Measurements from ENCODE around the gene SREBF2. TPM values are rescaled to one million over a fixed set of nuclear protein-coding genes. Genes with fewer than 3 reads are reported as not detected.

SREBF2 gene
- total RNA-seq, 1 experiment from 2014 or later, result 150 TPM

DNA sequence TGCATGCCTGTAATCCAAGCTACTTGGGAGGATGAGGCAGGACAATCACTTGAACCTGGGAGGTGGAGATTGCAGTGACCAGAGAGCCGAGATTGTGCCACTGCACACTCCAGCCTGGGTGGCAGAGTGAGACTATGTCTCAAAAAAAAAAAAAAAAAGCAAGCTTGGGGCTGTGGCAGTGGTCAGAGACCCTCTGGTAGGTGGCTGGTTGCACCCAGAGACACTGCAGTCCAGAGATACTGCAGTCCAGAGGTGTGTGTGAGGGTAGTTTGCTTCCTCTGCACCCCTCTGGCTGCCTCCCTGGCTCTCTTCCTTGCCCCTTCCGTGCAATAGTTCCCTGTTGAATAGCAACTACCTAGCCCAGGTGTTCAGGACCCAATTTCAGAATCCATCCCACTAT is 34.2 kb upstream of the SREBF2 start:
- no TSS peak for BruUV-seq (replicated peaks)
- Histone ChIP-seq H3K4me3 (ENCODE audit: low read depth, low read length) (no peak overlapping the region), H3K9me3 (no peaks in the 10 kb centered on the region), H3K27me3 (replicated peaks; ENCODE audit: control insufficient read depth, insufficient read depth, low read length) (no peaks in the 10 kb centered on the region), H3K4me1 (peaks cover 6% of the 10 kb centered on the region; the same call in 1 of the 2 replicates), H3K36me3 (ENCODE audit: control insufficient read depth, insufficient read depth, low read length) (no peaks in the 10 kb centered on the region)
- TF ChIP-seq, protein P1, sequence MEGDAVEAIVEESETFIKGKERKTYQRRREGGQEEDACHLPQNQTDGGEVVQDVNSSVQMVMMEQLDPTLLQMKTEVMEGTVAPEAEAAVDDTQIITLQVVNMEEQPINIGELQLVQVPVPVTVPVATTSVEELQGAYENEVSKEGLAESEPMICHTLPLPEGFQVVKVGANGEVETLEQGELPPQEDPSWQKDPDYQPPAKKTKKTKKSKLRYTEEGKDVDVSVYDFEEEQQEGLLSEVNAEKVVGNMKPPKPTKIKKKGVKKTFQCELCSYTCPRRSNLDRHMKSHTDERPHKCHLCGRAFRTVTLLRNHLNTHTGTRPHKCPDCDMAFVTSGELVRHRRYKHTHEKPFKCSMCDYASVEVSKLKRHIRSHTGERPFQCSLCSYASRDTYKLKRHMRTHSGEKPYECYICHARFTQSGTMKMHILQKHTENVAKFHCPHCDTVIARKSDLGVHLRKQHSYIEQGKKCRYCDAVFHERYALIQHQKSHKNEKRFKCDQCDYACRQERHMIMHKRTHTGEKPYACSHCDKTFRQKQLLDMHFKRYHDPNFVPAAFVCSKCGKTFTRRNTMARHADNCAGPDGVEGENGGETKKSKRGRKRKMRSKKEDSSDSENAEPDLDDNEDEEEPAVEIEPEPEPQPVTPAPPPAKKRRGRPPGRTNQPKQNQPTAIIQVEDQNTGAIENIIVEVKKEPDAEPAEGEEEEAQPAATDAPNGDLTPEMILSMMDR (IDR thresholded peaks at IDR 0.05; ENCODE audit: insufficient read depth in 1 of 2, low read depth in 1 of 2, low read length in 1 of 2, severe bottlenecking in 1 of 2, unreplicated experiment in 1 of 2), result no peak
- ChIA-PET POLR2A (interaction anchor here (0.9 to 1.3 kb wide), 2 partner anchors 46 to 52 kb away, joined by 4 read pairs; no protein-coding TSS in a partner anchor), CTCF (interaction anchor here (3.4 to 4.1 kb wide), 2 partner anchors 52 to 101 kb away, joined by 56 to 71 read pairs; no protein-coding TSS in a partner anchor)
- Mint-ChIP-seq H3K4me1 (ENCODE audit: low read depth, unreplicated experiment) (peaks cover 7% of the 10 kb centered on the region), H3K4me3 (ENCODE audit: unreplicated experiment) (peak overlapping the region; percentile 89), H3K27me3 (ENCODE audit: insufficient read depth, unreplicated experiment) (no peaks in the 10 kb centered on the region), H3K36me3 (ENCODE audit: insufficient read depth, unreplicated experiment) (peaks cover 9% of the 10 kb centered on the region), H3K9me3 (ENCODE audit: unreplicated experiment) (no peaks in the 10 kb centered on the region), H3K27ac (ENCODE audit: unreplicated experiment) (no peak overlapping the region)
- intact Hi-C loops (cut with micrococcal nuclease; ENCODE audit: unreplicated experiment), result no loop called here
- DNase-seq, result no peak

DNA sequence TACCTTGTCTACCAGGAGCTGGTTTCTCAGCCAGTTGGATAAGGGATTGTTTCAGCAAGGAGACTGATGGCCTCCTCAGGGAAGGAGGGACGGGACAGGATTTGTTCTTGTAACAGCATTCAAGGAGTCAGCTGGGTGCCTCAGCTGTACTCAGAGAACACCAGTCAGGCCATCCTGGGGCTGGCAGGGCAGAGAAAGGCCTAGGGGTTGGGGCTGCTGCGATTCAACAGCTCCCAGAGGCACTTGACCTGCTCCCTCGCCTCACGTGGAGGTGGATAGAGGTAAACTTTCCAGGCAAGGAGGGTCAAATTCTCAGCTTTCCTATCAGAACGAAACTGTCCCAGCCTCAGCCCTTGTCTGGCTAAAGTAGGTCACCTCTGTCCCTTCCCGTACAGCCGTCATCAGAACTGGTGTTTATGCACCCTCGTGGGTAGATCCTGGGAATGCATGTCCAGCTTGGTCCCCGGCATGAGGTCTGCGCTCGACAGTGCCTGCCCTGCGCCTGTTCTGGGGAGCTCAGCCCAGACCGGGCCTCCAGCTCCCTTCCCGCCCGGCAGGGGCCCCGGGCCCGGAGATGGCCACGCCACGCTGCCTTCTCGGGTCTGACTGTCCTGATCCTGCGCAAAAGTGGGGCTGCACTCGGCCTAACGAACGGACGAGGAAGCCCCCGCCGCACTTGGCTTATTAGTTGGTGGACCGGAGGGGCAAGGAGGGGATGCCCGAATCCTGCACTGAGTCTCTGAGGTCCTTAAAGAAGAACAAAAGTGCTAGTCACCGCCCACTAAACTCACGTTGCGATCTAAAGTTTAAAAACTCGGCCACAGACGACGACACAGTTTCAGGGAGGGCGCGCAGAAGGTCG is 33.2 kb upstream of the SREBF2 start:
- BruUV-seq (replicated peaks), result TSS peak; percentile 75
- no peaks in the 10 kb centered on the region for H3K36me3 ChIP-seq (ENCODE audit: control insufficient read depth, insufficient read depth, low read length)
- peak overlapping the region; percentile 89 for H3K4me3 Mint-ChIP-seq (ENCODE audit: unreplicated experiment)
- H3K27me3 ChIP-seq (replicated peaks; ENCODE audit: control insufficient read depth, insufficient read depth, low read length), result no peaks in the 10 kb centered on the region
- peak overlapping the region; percentile 82 for H3K4me3 ChIP-seq (ENCODE audit: low read depth, low read length)
- ChIA-PET POLR2A (interaction anchor here (0.6 to 2.3 kb wide), 18 partner anchors 27 to 380 kb away, joined by 3 to 27 read pairs (median 4); partner anchors contain the start of genes ACO2, CENPM, PHF5A and PMM1), CTCF (interaction anchor here (0.6 to 4.1 kb wide), 10 partner anchors 20 to 291 kb away, joined by 3 to 71 read pairs (median 4); partner anchors contain the start of gene CENPM)
- TF ChIP-seq, protein P1 (IDR thresholded peaks at IDR 0.05; ENCODE audit: insufficient read depth in 1 of 2, low read depth in 1 of 2, low read length in 1 of 2, severe bottlenecking in 1 of 2, unreplicated experiment in 1 of 2), result no peak
- no peaks in the 10 kb centered on the region for H3K9me3 Mint-ChIP-seq (ENCODE audit: unreplicated experiment)
- no peaks in the 10 kb centered on the region for H3K9me3 ChIP-seq
- peak; percentile 54 to 63 for DNase-seq
- no peaks in the 10 kb centered on the region for H3K27me3 Mint-ChIP-seq (ENCODE audit: insufficient read depth, unreplicated experiment)
- peak overlapping the region; percentile 91 for H3K27ac Mint-ChIP-seq (ENCODE audit: unreplicated experiment)
- intact Hi-C loops (cut with micrococcal nuclease; ENCODE audit: unreplicated experiment), result loop anchor here (1.0 kb wide), 1 partner anchor 45 kb away; no protein-coding TSS in a partner anchor
- H3K36me3 Mint-ChIP-seq (ENCODE audit: insufficient read depth, unreplicated experiment), result peaks cover 9% of the 10 kb centered on the region
- H3K4me1 ChIP-seq, result peaks cover 6% of the 10 kb centered on the region; the same call in 1 of the 2 replicates
- peaks cover 7% of the 10 kb centered on the region for H3K4me1 Mint-ChIP-seq (ENCODE audit: low read depth, unreplicated experiment)

All from Caco-2 (cell line).